ENCODE measurements around the gene CNKSR3.

Gene CNKSR3

DNA sequence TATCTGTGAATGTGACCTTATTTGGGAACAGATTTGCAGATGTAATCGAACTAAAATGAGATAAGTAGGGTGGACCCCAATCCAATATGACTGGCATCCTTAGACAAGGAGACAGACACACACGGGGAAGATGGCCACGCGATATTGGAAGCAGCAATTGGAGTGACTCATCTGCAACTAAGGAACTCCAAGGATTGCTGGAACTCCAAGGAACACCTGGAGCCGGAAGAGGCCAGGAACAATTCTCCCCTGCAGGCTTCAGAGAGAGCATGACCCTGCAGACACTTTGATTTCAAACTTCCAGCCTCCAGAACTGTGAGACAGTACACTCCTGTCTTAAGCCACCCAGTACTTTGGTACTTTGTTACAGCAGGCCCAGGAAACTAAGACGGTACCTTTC, 19.5 kb upstream of the CNKSR3 start:
- TF ChIP-seq, protein P1, sequence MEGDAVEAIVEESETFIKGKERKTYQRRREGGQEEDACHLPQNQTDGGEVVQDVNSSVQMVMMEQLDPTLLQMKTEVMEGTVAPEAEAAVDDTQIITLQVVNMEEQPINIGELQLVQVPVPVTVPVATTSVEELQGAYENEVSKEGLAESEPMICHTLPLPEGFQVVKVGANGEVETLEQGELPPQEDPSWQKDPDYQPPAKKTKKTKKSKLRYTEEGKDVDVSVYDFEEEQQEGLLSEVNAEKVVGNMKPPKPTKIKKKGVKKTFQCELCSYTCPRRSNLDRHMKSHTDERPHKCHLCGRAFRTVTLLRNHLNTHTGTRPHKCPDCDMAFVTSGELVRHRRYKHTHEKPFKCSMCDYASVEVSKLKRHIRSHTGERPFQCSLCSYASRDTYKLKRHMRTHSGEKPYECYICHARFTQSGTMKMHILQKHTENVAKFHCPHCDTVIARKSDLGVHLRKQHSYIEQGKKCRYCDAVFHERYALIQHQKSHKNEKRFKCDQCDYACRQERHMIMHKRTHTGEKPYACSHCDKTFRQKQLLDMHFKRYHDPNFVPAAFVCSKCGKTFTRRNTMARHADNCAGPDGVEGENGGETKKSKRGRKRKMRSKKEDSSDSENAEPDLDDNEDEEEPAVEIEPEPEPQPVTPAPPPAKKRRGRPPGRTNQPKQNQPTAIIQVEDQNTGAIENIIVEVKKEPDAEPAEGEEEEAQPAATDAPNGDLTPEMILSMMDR (IDR thresholded peaks at IDR 0.05; ENCODE audit: low read length, missing control alignments): no peak
- no peak for DNase-seq (ENCODE audit: low read depth)
- H3K4me3 ChIP-seq (replicated peaks; ENCODE audit: low read depth, low read length): no peak overlapping the region

DNA sequence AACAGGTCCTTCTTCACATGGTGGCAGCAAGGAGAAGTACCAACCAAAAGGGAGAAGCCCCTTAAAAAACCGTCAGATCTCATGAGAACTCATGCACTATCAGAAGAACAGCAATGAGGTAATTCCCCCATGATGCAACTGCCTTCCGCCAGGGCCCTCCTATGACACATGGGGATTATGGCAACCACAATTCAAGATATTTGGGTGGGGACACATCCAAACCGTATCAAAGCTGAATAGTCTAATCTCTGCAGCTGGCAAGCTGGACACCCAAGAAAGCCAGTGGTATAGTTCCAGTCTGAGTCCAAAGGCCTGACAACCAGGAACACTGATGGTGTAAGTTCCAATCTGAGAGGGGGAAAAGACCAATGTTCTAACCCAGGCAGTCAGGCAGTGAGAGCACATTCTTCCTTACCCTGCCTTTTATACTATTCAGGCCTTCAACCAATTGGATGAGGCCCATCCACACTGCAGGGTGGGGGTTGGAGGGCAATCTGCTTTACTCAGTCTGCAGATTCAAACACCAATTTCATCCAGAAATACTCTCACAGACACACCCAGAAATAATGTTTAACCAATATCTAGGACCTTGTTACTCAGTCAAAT, 17.9 kb upstream of the CNKSR3 start:
- DNase-seq (ENCODE audit: low read depth): no peak
- no peak overlapping the region for H3K4me3 ChIP-seq (replicated peaks; ENCODE audit: low read depth, low read length)
- TF ChIP-seq, protein P1 (IDR thresholded peaks at IDR 0.05; ENCODE audit: low read length, missing control alignments): no peak

DNA sequence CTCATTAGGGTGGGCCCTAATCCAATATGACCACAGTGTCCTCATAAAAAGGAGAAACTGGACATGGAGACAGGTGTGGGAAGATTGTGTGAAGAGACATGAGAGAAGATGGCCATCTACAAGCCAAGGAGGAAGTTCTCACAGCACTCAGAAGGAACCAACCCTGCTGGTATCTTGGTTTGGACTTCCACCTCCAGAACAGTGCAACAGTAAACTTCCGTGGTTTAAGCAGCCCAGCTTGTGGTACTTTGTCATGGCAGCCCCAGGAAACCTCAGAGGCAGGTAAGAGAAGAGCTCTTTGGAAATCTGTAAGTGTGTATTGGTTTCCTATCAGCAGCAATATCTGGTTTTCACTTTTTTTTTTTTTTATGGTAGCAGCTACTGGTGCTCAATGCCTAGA, 16.5 kb upstream of the CNKSR3 start:
- no peak for DNase-seq (ENCODE audit: low read depth)
- TF ChIP-seq, protein P1 (IDR thresholded peaks at IDR 0.05; ENCODE audit: low read length, missing control alignments): no peak

DNA sequence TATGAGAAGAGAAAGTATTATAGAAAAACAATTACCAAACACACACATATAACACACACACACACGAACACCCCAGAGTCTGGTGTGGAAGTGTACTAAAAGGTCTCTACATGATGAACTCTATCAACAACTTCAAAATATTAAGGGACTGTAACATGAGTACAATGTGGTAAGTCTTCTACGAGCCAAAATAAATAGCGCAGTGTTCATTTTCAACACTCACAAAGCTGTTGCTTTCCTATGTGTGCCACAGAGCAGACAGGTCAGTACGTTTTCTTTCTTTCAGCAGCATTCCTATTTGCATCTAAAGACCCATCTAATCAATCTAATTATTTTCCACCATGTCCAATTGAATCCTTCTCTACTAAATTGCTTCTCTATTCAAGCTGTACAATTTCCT, 12.1 kb upstream of the CNKSR3 start:
- DNase-seq (ENCODE audit: low read depth): no peak
- TF ChIP-seq, protein P1 (IDR thresholded peaks at IDR 0.05; ENCODE audit: low read length, missing control alignments): no peak
- no peak overlapping the region for H3K4me3 ChIP-seq (replicated peaks; ENCODE audit: low read depth, low read length)

More for the DNA sequence above, 16.5 kb upstream of the CNKSR3 start:
- H3K4me3 ChIP-seq (replicated peaks; ENCODE audit: low read depth, low read length): no peak overlapping the region

DNA sequence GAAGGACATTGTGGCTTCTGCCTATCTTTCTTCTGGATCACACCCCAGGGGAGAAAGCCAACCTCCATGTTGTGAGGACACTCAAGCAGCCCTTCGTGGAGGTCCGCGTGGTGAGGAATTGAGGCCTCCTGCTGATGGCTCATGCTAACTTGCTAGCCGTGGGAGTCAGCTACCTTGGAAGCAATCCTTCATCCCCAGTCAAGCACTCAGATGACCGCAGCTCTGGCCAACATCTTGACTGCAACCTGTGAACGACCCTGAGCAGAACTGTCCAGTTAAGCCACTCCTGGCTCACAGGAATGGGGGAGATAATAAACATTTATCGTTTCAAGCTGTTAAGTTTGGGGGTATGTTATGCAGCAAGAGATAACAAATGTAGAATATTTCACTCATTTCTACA, 10.9 kb upstream of the CNKSR3 start:
- TF ChIP-seq, protein P1 (IDR thresholded peaks at IDR 0.05; ENCODE audit: low read length, missing control alignments): no peak
- H3K4me3 ChIP-seq (replicated peaks; ENCODE audit: low read depth, low read length): no peak overlapping the region
- no peak for DNase-seq (ENCODE audit: low read depth)

DNA sequence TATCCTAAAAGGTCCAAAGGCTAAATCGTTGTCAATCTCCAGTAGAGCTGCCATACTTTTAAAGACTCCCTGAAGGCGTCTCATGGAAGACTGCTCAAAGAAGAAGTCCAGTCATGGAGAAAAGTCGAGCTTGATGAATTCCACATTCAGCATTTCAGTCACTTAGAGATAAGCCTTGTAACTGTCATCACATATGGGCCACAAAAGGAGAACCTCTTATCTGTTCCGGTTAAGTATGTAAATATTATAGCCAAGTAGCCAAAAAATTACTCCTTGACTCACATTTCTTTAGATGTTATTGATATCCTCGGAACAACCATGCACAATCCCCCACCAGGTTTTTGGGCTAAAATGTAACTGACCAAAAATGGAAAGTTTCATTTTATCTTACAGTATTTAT, 9.8 kb upstream of the CNKSR3 start:
- H3K4me3 ChIP-seq (replicated peaks; ENCODE audit: low read depth, low read length): no peak overlapping the region
- TF ChIP-seq, protein P1 (IDR thresholded peaks at IDR 0.05; ENCODE audit: low read length, missing control alignments): no peak
- DNase-seq (ENCODE audit: low read depth): no peak

DNA sequence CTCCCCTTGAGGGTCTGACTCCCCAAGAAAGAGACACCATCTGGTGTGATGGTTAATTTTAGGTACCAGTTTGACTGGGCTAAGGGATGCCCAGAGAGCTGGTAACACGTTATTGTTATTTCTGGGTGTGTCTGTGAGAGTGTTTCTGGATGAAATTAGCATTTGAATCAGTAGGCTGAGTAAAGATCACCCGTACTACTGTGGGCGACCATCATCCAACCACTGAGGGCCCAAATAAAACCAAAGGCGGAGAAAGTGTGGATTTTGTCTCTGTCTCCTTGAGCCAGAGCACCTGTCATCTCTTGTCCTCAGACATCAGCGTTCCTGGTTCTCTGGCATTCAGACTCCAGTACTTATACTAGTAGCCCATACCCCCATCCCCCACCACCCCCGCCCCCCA, 7.9 kb upstream of the CNKSR3 start:
- no peak for DNase-seq (ENCODE audit: low read depth)
- TF ChIP-seq, protein P1 (IDR thresholded peaks at IDR 0.05; ENCODE audit: low read length, missing control alignments): no peak
- H3K4me3 ChIP-seq (replicated peaks; ENCODE audit: low read depth, low read length): no peak overlapping the region
